HG02840 (cell line): ENCODE measurements around the gene HSD3B2.
"Not testable (repeated sequence)": the region's sequence is repeated elsewhere in the genome, so short reads cannot be mapped to it uniquely, and the experiment has no call there.

Source experiments
- ATAC-seq: cut with Tn5 transposase; IDR thresholded peaks from one replicate; pipeline ENCODE4 v1.9.1; 2021; ENCODE audit warnings: mild to moderate bottlenecking, moderate library complexity, moderate number of reproducible peaks; ENCODE audit not compliant: unreplicated experiment, low FRiP score

The HSD3B2 gene

DNA sequence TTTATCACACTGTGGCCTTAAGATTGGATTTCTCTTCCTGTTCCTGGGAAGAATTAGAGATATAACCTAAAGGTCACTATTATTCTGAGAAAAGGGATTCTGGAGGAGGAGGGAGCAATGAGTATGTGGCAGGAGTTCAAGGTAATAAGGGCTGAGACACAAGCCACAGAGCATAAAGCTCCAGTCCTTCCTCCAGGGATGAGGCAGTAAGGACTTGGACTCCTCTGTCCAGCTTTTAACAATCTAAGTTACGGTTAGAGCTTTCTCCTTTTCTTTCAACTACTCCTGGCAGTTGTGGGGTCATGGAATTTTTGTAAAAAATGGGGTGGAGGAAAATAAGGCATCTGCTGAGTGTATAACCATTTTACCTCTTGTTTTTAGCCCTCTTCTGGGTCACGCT lies at the start of gene HSD3B2:
Gene HSD3B2 (plus strand): TSS at position 201 of the 400 bp plus-strand sequence. CDS start 270 bp downstream, outside the sequence.
- ATAC-seq = no peak

DNA sequence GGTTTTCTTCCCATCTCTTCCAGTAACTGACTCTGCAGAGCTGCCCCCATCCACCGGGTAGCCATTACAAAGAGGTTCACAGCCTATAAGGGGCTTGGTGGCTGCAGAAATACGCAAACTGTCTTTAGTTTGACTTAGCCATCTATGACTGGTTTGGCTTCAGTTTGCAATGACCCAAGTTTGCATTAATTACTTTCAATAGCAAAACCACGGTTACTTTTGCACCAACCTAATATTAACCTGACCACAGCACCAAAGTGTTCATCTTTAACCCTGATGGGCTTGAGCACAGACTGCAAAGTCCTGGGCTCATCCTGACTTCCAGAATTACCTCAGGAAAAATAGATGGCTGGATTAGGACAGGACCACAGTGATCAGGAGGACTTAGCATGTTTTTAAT lies 48.5 kb upstream of the HSD3B2 start:
- ATAC-seq = no peak

GRCh38 chr1:119367432-119368124 lies 47.4 kb upstream of the HSD3B2 start:
- ATAC-seq = no peak

- no peak for ATAC-seq
Observed at GRCh38 chr1:119368554-119368953, 46.4 kb upstream of the HSD3B2 start, which contains the start of gene HAO2. HAO2 (plus strand) TSS chr1:119368785; CDS start chr1:119381086, 12,301 bp downstream.

GRCh38 chr1:119370748-119371147 lies 44.2 kb upstream of the HSD3B2 start:
- ATAC-seq = no peak

DNA sequence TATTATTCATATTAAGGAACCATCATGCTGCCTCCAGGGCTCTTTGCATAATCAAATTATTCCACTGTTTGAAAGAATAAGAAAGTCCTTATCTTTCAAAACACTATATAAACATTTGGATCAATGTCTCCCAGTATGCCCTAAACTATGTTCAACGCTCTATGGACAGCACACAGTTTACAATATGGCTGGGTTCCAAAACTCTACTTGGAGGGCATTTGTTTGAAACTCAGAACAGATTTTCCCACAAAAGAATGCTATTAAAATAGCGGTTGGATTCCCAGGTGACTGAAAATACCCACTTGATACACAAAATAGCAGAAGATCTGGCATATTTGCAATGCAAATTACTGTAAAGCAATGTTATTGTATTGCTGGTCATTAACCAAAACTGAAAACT lies 43.1 kb upstream of the HSD3B2 start:
- ATAC-seq = no peak

DNA sequence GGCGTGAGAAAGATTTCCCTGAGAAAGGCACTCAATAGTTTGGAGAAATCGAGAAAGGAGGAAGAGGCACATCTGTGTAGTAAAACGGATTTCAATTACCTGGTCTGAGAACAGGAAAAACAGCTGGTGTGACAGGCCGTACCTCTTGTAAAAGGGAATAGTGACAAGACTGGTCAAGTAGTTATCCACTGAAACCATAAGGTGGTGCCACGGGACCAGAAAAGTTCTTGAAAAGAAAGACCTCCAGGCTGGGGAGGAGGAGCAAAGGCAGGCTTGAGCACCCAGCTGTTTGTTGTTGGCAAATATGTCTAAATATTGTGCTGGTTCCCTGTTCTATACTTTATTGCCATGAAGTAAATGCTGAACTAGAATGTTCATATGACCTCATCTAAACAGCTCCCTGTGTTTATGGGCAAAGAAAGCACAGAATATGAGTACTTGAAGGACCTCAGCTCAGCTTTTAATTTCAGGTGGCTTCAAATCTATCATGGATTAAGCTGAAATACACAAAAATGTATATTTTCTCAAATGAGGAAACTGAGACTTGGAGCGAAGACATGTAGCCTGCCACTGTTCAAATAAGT lies 42.4 kb upstream of the HSD3B2 start:
- no peak for ATAC-seq

DNA sequence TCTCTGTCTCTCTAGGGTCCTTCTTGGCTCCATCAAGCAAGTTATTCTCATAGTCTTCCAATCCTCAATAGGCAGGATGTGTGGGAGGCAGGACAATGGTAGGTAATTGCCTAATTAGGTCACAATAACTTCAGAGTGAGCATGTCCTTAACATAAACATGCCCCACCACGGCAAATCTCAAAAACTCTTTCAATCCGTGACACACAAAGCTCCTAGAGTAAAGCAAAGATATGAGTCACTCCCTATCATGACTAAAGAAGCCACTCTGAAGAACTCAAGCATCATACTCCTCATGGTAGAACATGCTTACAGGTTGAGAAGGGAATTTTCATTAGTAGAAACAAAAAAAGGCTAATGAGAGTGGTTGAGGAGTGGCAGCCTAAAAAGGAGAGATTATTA lies 41.5 kb upstream of the HSD3B2 start:
- no peak for ATAC-seq

GRCh38 chr1:119374208-119374874 lies 40.6 kb upstream of the HSD3B2 start:
- ATAC-seq = no peak

- no peak for ATAC-seq
Observed at GRCh38 chr1:119375366-119375765, 39.6 kb upstream of the HSD3B2 start.

DNA sequence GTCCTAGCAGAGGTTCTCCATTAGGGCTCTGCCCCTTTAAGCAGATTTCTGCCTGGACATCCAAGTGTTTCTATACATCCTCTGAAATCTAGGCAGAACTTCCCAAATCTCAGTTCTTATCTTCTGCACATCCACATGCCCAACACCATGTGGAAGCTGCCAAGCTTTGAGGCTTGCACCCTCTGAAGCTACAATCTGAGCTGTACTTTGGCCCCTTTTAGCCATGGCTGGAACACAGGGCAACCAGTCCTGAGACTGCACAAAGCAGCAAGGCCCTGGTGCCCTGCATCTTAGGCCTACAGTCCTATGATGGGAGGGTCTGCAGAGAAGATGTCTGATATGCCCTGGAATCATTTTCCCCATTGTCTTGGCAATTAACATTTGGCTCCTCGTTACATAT lies 38.4 kb upstream of the HSD3B2 start:
- no peak for ATAC-seq

DNA sequence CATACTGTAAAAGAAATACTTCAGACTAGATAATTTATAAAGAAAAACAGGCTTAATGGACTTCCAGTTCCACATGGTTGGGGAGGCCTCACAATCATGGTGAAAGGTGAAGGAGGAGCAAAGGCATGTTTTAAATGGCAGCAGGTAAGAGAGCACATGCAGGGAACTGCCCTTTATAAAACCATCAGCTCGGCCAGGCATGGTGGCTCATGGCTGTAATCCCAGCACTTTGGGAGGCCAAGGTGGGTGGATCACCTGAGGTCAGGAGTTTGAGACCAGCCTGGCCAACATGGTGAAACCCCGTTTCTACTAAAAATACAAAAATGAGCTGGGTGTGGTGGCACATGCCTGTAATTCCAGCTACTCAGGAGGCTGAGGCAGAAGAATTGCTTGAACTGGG lies 37.4 kb upstream of the HSD3B2 start:
- ATAC-seq = not testable (repeated sequence)

DNA sequence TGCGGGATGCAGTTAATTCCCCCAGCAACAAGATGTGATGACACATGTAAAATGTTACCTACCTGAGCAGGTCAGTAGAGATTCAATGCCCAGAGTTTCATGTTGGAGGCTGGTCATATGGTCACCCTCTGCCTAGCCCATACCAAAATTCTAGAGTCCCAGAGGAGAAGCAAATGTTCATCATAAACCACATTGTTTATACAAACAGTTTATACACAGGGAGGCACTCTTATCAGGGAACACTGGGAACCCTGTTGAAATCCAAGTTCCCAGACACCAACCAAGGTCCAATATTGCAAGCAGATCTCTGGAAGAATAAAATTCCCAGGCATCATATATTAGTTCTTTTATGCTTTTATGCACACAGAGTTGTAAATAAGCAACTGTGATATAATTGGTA lies 35.8 kb upstream of the HSD3B2 start:
- no peak for ATAC-seq

DNA sequence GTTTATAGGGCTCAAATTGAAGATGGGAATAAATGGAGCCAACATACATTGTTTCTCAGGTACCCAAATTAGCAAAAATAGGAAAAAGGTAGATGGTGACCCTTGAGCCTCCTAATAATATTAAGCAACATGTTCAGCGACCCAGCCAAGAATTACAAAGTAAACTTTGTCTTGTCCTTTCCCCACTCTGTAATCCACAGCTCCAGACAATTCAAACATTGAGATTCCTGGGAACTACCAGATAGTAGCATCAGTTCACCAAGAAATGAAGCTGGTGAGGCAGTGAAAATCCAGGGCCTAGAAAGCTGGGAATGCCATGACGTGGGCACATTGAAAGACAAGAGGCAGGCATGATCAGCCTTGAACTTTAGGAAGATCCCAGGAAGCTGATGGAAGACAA lies 34.6 kb upstream of the HSD3B2 start:
- ATAC-seq = no peak

GRCh38 chr1:119380983-119381662 lies 33.8 kb upstream of the HSD3B2 start:
- ATAC-seq = no peak

GRCh38 chr1:119384591-119384990 lies 30.4 kb upstream of the HSD3B2 start:
- ATAC-seq = no peak

DNA sequence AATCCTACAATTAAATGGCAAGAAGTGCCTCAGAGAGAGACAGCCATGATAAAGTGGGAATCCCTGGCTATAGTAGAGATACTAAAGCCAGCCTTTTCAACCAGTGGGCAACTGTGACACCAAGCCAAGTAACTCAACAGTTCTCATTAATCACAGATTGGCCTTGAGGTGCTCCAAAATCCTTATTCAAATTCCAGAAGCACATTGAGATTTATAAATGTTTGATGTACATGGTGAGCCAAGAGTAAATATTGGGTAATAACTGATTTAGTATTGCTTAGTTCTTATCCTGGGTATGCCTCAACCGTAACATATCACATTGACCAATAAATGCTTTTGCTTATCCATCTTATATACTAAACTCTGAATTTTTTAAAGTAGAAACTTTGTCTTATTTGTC lies 29.3 kb upstream of the HSD3B2 start:
- no peak for ATAC-seq

- no peak for ATAC-seq
Observed at GRCh38 chr1:119387858-119388257, 27.1 kb upstream of the HSD3B2 start.

GRCh38 chr1:119388450-119388849 lies 26.5 kb upstream of the HSD3B2 start:
- no peak for ATAC-seq

- ATAC-seq = no peak
Observed at GRCh38 chr1:119390526-119390925, 24.4 kb upstream of the HSD3B2 start.

DNA sequence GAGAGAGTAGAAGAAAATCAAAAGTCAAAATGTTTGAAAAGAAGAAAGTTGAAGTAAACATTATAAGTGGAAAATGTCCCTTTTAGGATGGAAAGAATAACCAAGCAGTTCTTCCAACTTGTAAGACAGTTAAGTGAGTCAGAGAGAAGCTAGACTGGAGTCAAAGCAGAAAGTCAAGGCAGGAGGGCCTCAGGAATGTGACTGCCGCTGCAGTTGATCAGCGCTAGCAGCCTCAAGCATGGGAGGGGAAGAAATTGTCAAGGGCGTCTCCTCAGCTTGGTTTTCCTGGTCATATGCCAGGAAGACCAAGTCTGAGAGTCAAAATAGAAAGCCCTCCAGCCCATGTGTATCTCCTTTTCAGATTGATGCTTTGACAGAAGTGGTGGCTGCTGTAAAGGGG lies 23.2 kb upstream of the HSD3B2 start:
- ATAC-seq = no peak
